Colonic mucosa (tissue), 4 donors: Measurements from ENCODE around the gene FMO4. TPM values are rescaled to one million over a fixed set of nuclear protein-coding genes. Genes with fewer than 3 reads are reported as not detected.
"Not testable (repeated sequence)": the region's sequence is repeated elsewhere in the genome, so short reads cannot be mapped to it uniquely, and the experiment has no call there.

ENCODE experiments used
- DNase-seq: peaks from one replicate; pipeline ENCODE4 v3.0.0-alpha.2; 2020
- H3K27ac ChIP-seq: fragments of 200-600 bp; one replicate; pipeline ENCODE4 v1.8.0; 2021
- H3K27me3 ChIP-seq: fragments of 200-600 bp; one replicate; pipeline ENCODE4 v1.8.0; 2021
- H3K36me3 ChIP-seq: fragments of 200-600 bp; one replicate; pipeline ENCODE4 v1.8.0; 2021
- H3K4me1 ChIP-seq: fragments of 200-600 bp; one replicate; pipeline ENCODE4 v1.8.0; 2021; ENCODE audit warnings: mild to moderate bottlenecking
- H3K4me3 ChIP-seq: fragments of 200-600 bp; one replicate; pipeline ENCODE4 v1.8.0; 2021
- H3K9ac ChIP-seq, 2 donors: one replicate each; pipeline ENCODE4 v1.7.0; 2013; ENCODE audit warnings: control low read depth in 2 of 2, low read depth in 2 of 2, low read length in 2 of 2
- H3K9me3 ChIP-seq: fragments of 200-600 bp; one replicate; pipeline ENCODE4 v1.8.0; 2021
- CTCF ChIP-seq: fragments of 200-600 bp; IDR thresholded peaks from one replicate; pipeline ENCODE4 v1.8.0; 2022; ENCODE audit warnings: antibody characterized with exemption, mild to moderate bottlenecking
- intact Hi-C: fragments of 100-400 bp; cut with DNase I; formaldehyde crosslinking; loops from one replicate; pipeline ENCODE4 v1.14.1; 2022
- total RNA-seq, 2 donors: library from RNA; stranded (reverse); fragmentation: NEBNext Ultra II Directional in 1 of 2; extraction: Animal tissue kit (Norgen Biotek cat#: 25700) in 1 of 2; gene quantifications; one replicate each; pipeline ENCODE4 v1.2.1, GENCODE V29; 2021
- donor health status: healthy.
- donor health status: DM: no; HTN: no; CAD: no.
- donor health status: DM: no; HTN: no; CAD: no.

Gene FMO4
- total RNA-seq, 2 donors from 2014 or later: 2.2 to 5.7 TPM

- H3K27ac ChIP-seq: no peak overlapping the region
- H3K4me1 ChIP-seq: no peaks in the 10 kb centered on the region
- H3K4me3 ChIP-seq: no peak overlapping the region
- no peaks in the 10 kb centered on the region for H3K36me3 ChIP-seq
- H3K27me3 ChIP-seq: no peaks in the 10 kb centered on the region
- H3K9ac ChIP-seq: no peak overlapping the region
- no peaks in the 10 kb centered on the region for H3K9me3 ChIP-seq
- intact Hi-C loops: no loop called here
- TF ChIP-seq CTCF: no peak
- DNase-seq: no peak
These were observed 43.2 kb downstream of the FMO4 start for GRCh38 chr1:171357179-171357578.

- H3K27me3 ChIP-seq, H3K4me1 ChIP-seq, H3K4me3 ChIP-seq, H3K36me3 ChIP-seq, H3K9ac ChIP-seq, H3K9me3 ChIP-seq, intact Hi-C loops: not testable (repeated sequence)
- peak; percentile 29 for DNase-seq
- H3K27ac ChIP-seq: peak overlapping the region; percentile 72
These were observed 45.3 kb downstream of the FMO4 start for GRCh38 chr1:171359355-171359648.

GRCh38 chr1:171359731-171360527 is 45.9 kb downstream of the FMO4 start:
- H3K9me3 ChIP-seq, H3K9ac ChIP-seq, intact Hi-C loops, H3K4me3 ChIP-seq, H3K4me1 ChIP-seq, H3K36me3 ChIP-seq, H3K27me3 ChIP-seq, DNase-seq: not testable (repeated sequence)
- H3K27ac ChIP-seq: peak overlapping the region; percentile 72

GRCh38 chr1:171366085-171366484 is 52.1 kb downstream of the FMO4 start:
- H3K9me3 ChIP-seq: no peaks in the 10 kb centered on the region
- no peaks in the 10 kb centered on the region for H3K4me1 ChIP-seq
- intact Hi-C loops: no loop called here
- no peaks in the 10 kb centered on the region for H3K36me3 ChIP-seq
- DNase-seq: no peak
- TF ChIP-seq CTCF: no peak
- no peak overlapping the region for H3K4me3 ChIP-seq
- H3K9ac ChIP-seq: no peak overlapping the region
- H3K27me3 ChIP-seq: no peaks in the 10 kb centered on the region
- H3K27ac ChIP-seq: peak overlapping the region; percentile 36

GRCh38 chr1:171366816-171367215 is 52.8 kb downstream of the FMO4 start:
- DNase-seq: no peak
- Histone ChIP-seq H3K9me3 (no peaks in the 10 kb centered on the region), H3K36me3 (no peaks in the 10 kb centered on the region), H3K4me3 (no peak overlapping the region), H3K27ac (peak overlapping the region; percentile 36), H3K9ac (no peak overlapping the region), H3K4me1 (no peaks in the 10 kb centered on the region), H3K27me3 (no peaks in the 10 kb centered on the region)
- intact Hi-C loops: no loop called here
- no peak for TF ChIP-seq CTCF

GRCh38 chr1:171367436-171367835 is 53.5 kb downstream of the FMO4 start:
- TF ChIP-seq CTCF: no peak
- Histone ChIP-seq H3K27me3 (no peaks in the 10 kb centered on the region), H3K27ac (no peak overlapping the region), H3K4me3 (no peak overlapping the region), H3K36me3 (no peaks in the 10 kb centered on the region), H3K4me1 (no peaks in the 10 kb centered on the region), H3K9me3 (no peaks in the 10 kb centered on the region), H3K9ac (no peak overlapping the region)
- intact Hi-C loops: no loop called here
- DNase-seq: no peak
